ENCODE measurements around the gene TXNDC15.

The TXNDC15 gene

GRCh38 chr5:134939500-134939899 lies 65.3 kb downstream of the TXNDC15 start (continued):
- TF ChIP-seq PATZ1 (CRISPR knock-in tag; IDR thresholded peaks at IDR 0.05; ENCODE audit: borderline replicate concordance) (no peak), SNAI2 (CRISPR knock-in tag; IDR thresholded peaks at IDR 0.05) (no peak), TOX (CRISPR knock-in tag; IDR thresholded peaks at IDR 0.05; ENCODE audit: borderline replicate concordance) (no peak), GLIS3 (CRISPR knock-in tag; IDR thresholded peaks at IDR 0.05) (no peak)

GRCh38 chr5:134943547-134943946 lies 69.4 kb downstream of the TXNDC15 start:
- TF ChIP-seq ZNF70 (CRISPR knock-in tag; IDR thresholded peaks at IDR 0.05) (no peak), BACH2 (CRISPR knock-in tag; IDR thresholded peaks at IDR 0.05; ENCODE audit: borderline replicate concordance) (no peak), RARB (CRISPR knock-in tag; IDR thresholded peaks at IDR 0.05) (no peak), CSDC2 (CRISPR knock-in tag; IDR thresholded peaks at IDR 0.05) (no peak), ISL1 (CRISPR knock-in tag; IDR thresholded peaks at IDR 0.05) (no peak), TOX (CRISPR knock-in tag; IDR thresholded peaks at IDR 0.05; ENCODE audit: borderline replicate concordance) (no peak), TSHZ2 (CRISPR knock-in tag; IDR thresholded peaks at IDR 0.05) (no peak), POU6F1 (CRISPR knock-in tag; IDR thresholded peaks at IDR 0.05; ENCODE audit: borderline replicate concordance, low read depth) (no peak), ZNF565 (CRISPR knock-in tag; conservative IDR thresholded peaks at IDR 0.05; ENCODE audit: low read depth) (no peak), ARNTL (CRISPR knock-in tag; IDR thresholded peaks at IDR 0.05; ENCODE audit: borderline replicate concordance, low read depth) (no peak), CSRNP3 (CRISPR knock-in tag; IDR thresholded peaks at IDR 0.05) (no peak), PATZ1 (CRISPR knock-in tag; IDR thresholded peaks at IDR 0.05; ENCODE audit: borderline replicate concordance) (no peak), ZFP3 (CRISPR knock-in tag; IDR thresholded peaks at IDR 0.05) (no peak), ZC3H10 (CRISPR knock-in tag; IDR thresholded peaks at IDR 0.05) (no peak), CREB5 (CRISPR knock-in tag; IDR thresholded peaks at IDR 0.05; ENCODE audit: low read depth) (no peak), ESRRG (CRISPR knock-in tag; IDR thresholded peaks at IDR 0.05) (no peak)
- no peak for ATAC-seq

- peak; percentile 89 for ATAC-seq
- TF ChIP-seq BACH2 (CRISPR knock-in tag; IDR thresholded peaks at IDR 0.05; ENCODE audit: borderline replicate concordance) (no peak), CREB5 (CRISPR knock-in tag; IDR thresholded peaks at IDR 0.05; ENCODE audit: low read depth) (no peak), ZFP30 (CRISPR knock-in tag; IDR thresholded peaks at IDR 0.05) (no peak), TOX (CRISPR knock-in tag; IDR thresholded peaks at IDR 0.05; ENCODE audit: borderline replicate concordance) (peak; percentile 76), ZFP3 (CRISPR knock-in tag; IDR thresholded peaks at IDR 0.05) (no peak), PATZ1 (CRISPR knock-in tag; IDR thresholded peaks at IDR 0.05; ENCODE audit: borderline replicate concordance) (no peak), ISL1 (CRISPR knock-in tag; IDR thresholded peaks at IDR 0.05) (peak; percentile 38; the same call in 1 of the 2 replicates), ZNF70 (CRISPR knock-in tag; IDR thresholded peaks at IDR 0.05) (no peak), ARNTL (CRISPR knock-in tag; IDR thresholded peaks at IDR 0.05; ENCODE audit: borderline replicate concordance, low read depth) (no peak), SNAI2 (CRISPR knock-in tag; IDR thresholded peaks at IDR 0.05) (no peak), CSRNP3 (CRISPR knock-in tag; IDR thresholded peaks at IDR 0.05) (no peak)
Observed at GRCh38 chr5:134944630-134945029, 70.5 kb downstream of the TXNDC15 start.
